NCI-H460 (cell line): ENCODE measurements around the gene JARID2. TPM values are rescaled to one million over a fixed set of nuclear protein-coding genes. Genes with fewer than 3 reads are reported as not detected.
"Not testable (repeated sequence)": the region's sequence is repeated elsewhere in the genome, so short reads cannot be mapped to it uniquely, and the experiment has no call there.

Experiments used
- DNase-seq: peaks from one replicate; pipeline ENCODE4 v3.0.0-alpha.2; 2016; ENCODE audit warnings: low read depth; ENCODE audit errors: extremely low read depth
- total RNA-seq: library from RNA; depleted of rRNA; stranded (reverse); fragments of >200 nt; shearing (Covaris generic); gene quantifications from 2 replicates; pipeline ENCODE4 v1.2.3, GENCODE V29; 2014

Gene JARID2
- total RNA-seq, 1 experiment from 2014 or later: 3.5 TPM

DNA sequence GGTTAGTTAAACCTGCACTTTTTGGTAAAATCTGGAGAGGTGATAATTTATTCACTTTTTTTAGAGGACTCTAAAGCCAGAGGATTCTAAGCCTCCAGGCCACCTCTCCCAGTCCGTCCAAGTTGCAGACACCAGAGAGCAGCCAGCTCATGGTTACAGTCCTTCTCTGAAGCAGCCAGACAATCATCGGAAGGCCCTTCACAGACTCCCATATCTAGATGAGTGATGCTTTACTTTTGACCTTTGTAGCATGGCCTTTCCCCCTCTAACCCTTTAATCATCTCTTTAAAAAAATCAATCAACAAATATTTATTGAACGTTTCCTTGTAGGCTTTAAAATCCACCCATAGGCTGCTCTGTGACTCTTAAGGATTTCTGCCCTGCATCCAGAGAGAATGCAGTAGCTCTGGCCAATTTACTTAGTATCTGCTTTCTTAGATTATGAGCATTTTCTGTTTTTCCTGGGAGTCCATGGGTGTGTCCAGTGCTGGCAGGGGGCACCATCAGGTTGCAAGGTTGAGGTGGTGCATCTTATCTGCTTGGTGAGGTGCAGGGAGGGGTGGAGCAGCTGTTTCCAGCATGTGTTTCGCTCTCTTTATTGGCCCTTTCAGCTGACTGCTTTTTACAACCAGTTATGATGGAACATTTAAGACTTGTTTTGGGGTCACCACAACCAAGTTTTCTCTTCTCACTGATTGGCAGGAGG lies 58.6 kb downstream of the JARID2 start:
- DNase-seq: no peak

GRCh38 chr6:15305496-15305895 lies 59.6 kb downstream of the JARID2 start:
- no peak for DNase-seq

DNA sequence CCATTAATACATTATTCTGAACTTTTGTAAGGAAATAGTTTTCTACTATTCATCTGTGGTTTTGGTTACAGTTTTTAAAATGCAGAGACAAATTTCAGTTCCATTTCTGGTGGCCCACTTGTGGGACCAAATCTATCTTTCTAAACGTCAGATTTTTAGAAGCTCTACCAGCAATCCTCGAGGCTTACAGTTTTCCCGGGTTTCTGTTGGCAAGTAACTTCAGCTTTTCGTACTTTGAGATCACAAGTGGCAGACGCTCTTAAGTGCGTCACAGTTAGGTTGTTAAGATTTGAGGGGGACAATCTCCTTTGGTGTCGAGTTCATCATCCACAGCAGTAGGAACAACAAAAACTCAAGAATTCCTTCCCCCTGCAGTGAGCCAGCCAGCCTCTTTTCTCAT lies 60.0 kb downstream of the JARID2 start:
- DNase-seq: no peak

- DNase-seq: no peak
These were observed 62.8 kb downstream of the JARID2 start for GRCh38 chr6:15308435-15309213.

GRCh38 chr6:15309611-15310283 lies 63.9 kb downstream of the JARID2 start:
- no peak for DNase-seq

- DNase-seq: no peak
These were observed 64.8 kb downstream of the JARID2 start for GRCh38 chr6:15310680-15311079.

- no peak for DNase-seq
These were observed 66.6 kb downstream of the JARID2 start for GRCh38 chr6:15312500-15312899.

- DNase-seq: no peak
These were observed 67.5 kb downstream of the JARID2 start for GRCh38 chr6:15313367-15313766.

- DNase-seq: no peak
These were observed 70.9 kb downstream of the JARID2 start for GRCh38 chr6:15316754-15317153.

GRCh38 chr6:15317251-15317650 lies 71.4 kb downstream of the JARID2 start:
- no peak for DNase-seq

GRCh38 chr6:15317934-15318902 lies 72.3 kb downstream of the JARID2 start:
- DNase-seq: no peak

GRCh38 chr6:15319677-15320076 lies 73.8 kb downstream of the JARID2 start:
- DNase-seq: no peak

- peak; percentile 26 for DNase-seq
These were observed 74.8 kb downstream of the JARID2 start for GRCh38 chr6:15320693-15321092.

DNA sequence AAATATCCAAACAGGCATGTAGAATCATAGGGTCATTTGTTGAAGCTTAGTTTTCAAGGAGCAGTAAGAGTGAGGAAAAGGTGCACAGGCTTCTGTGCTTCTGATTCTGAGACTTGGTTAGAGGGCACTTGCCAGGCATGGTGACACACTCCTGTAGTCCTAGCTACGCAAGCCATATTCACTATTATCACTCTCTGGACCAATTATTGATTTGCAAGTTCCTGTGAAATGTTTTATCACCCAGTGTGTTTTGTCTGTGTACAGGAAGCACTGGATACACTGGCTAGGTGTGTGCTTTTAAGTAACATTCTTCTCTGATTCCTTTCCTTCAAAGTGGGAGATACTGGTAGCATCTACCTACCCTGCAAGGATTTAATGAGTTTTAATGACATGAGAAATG lies 76.3 kb downstream of the JARID2 start:
- no peak for DNase-seq

DNA sequence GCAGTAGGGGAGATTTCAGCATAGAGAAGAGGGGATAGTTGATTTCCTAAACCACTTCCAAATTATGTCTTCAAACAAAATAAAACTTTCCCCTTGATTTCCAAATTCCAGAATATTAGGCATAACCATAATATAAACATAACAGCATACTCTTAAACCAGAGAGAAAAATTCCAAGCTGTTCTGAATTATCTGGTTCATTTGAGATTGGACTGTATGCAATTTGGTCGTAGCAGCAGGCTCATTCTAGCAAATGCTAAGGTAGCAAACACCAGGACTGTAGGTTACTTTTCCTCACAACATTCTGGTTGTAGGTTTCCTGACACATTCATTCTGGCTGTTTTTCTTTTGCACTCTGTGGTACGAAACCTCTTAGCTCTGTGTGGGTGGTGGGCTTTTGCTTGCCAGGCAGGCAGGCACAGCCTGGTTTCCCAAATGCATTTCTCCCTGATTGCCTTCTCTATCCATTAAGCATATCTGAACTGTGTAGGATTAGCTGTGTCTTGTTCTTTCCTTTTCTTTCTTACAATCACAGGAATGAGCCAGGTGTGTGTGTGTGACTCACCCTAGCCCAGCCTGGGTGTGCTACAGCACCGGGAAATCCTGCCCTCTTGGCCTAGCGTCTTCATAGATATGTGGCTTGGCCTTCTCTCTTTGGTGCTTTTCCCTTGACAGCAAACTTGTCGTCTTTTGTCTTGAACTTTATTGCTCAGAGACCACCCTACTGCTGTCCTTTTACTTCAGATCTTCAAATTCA lies 77.1 kb downstream of the JARID2 start:
- DNase-seq: no peak

GRCh38 chr6:15323611-15324010 lies 77.7 kb downstream of the JARID2 start:
- DNase-seq: not testable (repeated sequence)

GRCh38 chr6:15324427-15324985 lies 78.6 kb downstream of the JARID2 start:
- DNase-seq: no peak

DNA sequence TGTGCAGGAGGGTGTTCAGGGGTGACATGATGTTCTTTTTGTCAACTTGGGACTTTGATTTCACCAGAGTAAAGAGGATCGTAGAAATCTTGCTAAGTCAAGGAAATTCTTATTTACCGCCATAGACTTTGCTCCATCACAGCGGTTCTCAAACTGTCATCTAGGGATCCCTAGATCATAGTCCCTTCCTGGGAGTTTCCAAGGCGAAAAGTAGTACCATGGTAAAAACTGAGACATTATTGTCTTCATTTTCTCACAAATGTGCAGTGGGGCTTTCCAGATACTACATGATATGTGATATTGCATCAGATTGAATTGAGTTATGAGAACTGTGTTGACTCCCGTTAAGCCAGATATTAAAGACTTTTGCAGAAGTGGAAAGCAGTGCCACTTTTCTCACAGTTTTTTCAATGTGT lies 79.7 kb downstream of the JARID2 start:
- no peak for DNase-seq

- DNase-seq: no peak
These were observed 80.3 kb downstream of the JARID2 start for GRCh38 chr6:15326067-15326614.
